ENCODE data around the gene AMH.

GRCh38 chr19:2250766-2251105 is 1.6 kb downstream of the AMH start:
- TF ChIP-seq CTCF (IDR thresholded peaks at IDR 0.05) (no peak), JUND (IDR thresholded peaks at IDR 0.05) (no peak), RFX5 (IDR thresholded peaks at IDR 0.05; ENCODE audit: low read length) (no peak), YY1 (IDR thresholded peaks at IDR 0.05; ENCODE audit: low read depth) (no peak), POLR2AphosphoS5 (IDR thresholded peaks at IDR 0.05; ENCODE audit: low read depth, low read length) (no peak), MXI1 (IDR thresholded peaks at IDR 0.05; ENCODE audit: low read depth, low read length) (no peak)
